SK-N-SH (cell line): Measurements from ENCODE around the gene AKR1C2. TPM values are rescaled to one million over a fixed set of nuclear protein-coding genes. Genes with fewer than 3 reads are reported as not detected.
"Not testable (repeated sequence)": the region's sequence is repeated elsewhere in the genome, so short reads cannot be mapped to it uniquely, and the experiment has no call there.

Experiments used
- CTCF ChIA-PET: fragments of 300-600, 350-600 bp; formaldehyde crosslinking; extraction: SDS; loops from one replicate; lab custom pipeline; 2021; lab: Yijun Ruan, JAX
- POLR2A ChIA-PET: fragments of 350-600 bp; sonication (Branson Sonifier 250); formaldehyde crosslinking; extraction: SDS; loops from one replicate; lab custom pipeline; 2020; ENCODE audit warnings: antibody characterized with exemption, inconsistent platforms; lab: Yijun Ruan, JAX
- DNase-seq: peaks from one replicate; pipeline ENCODE4 v3.0.0; 2012
- H2AFZ ChIP-seq: fragments of 200-600 bp; sonication (generic); 2 replicates; pipeline ENCODE4 v1.8.1; 2016; ENCODE audit warnings: antibody characterized with exemption, mild to moderate bottlenecking, low read depth
- H3F3A ChIP-seq: fragments of 200-600 bp; sonication (generic); replicated peaks from 2 replicates; pipeline ENCODE3; 2016; ENCODE audit warnings: antibody characterized with exemption, mild to moderate bottlenecking; ENCODE audit not compliant: insufficient read depth
- H3K27ac ChIP-seq, 2 experiments: fragments of 200-500 bp in 1 of 2; fragments of 200-600 bp in 1 of 2; sonication (Bioruptor generic) in 1 of 2; sonication (generic), shearing (Covaris generic) in 1 of 2; 2 replicates each; pipeline versions ENCODE4 v1.5.1 to v1.6.1; 2014 to 2016; ENCODE audit warnings: low read depth in 2 of 2, inconsistent platforms in 1 of 2, low read length in 1 of 2, mild to moderate bottlenecking in 1 of 2, mixed read lengths in 1 of 2
- H3K27me3 ChIP-seq: fragments of 200-600 bp; sonication (generic), shearing (Covaris generic); 2 replicates; pipeline ENCODE4 v1.6.1; 2016; ENCODE audit warnings: mixed run types; ENCODE audit not compliant: insufficient read depth
- H3K36me3 ChIP-seq, 2 experiments: fragments of 200-500 bp in 1 of 2; fragments of 200-600 bp in 1 of 2; sonication (Bioruptor generic) in 1 of 2; sonication (generic) in 1 of 2; replicated peaks in 1 of 2; 2 replicates each; pipeline versions ENCODE3 to v1.5.1; 2014 to 2016; ENCODE audit warnings: low read length in 1 of 2, mild to moderate bottlenecking in 1 of 2; ENCODE audit not compliant: insufficient read depth in 2 of 2, control insufficient read depth in 1 of 2
- H3K4me1 ChIP-seq, 2 experiments: fragments of 200-500 bp in 1 of 2; fragments of 200-600 bp in 1 of 2; sonication (Bioruptor generic) in 1 of 2; sonication (generic), shearing (Covaris generic) in 1 of 2; 2 replicates each; pipeline versions ENCODE4 v1.5.1 to v1.6.1; 2014 to 2016; ENCODE audit warnings: low read depth in 1 of 2, low read length in 1 of 2, mixed run types in 1 of 2; ENCODE audit not compliant: insufficient read depth in 2 of 2, control insufficient read depth in 1 of 2
- H3K4me2 ChIP-seq: fragments of 200-600 bp; sonication (generic), shearing (Covaris generic); 2 replicates; pipeline ENCODE4 v1.6.1; 2017; ENCODE audit warnings: mixed run types
- H3K4me3 ChIP-seq, 2 experiments: fragments of 200-500 bp in 1 of 2; fragments of 200-600 bp in 1 of 2; sonication (Bioruptor generic) in 1 of 2; sonication (generic), shearing (Covaris generic) in 1 of 2; 2 replicates each; pipeline versions ENCODE4 v1.5.1 to v1.8.1; 2014 to 2016; ENCODE audit warnings: low read depth in 2 of 2, inconsistent platforms in 1 of 2, low read length in 1 of 2, mild to moderate bottlenecking in 1 of 2, mixed read lengths in 1 of 2, moderate library complexity in 1 of 2
- H3K79me2 ChIP-seq: fragments of 200-600 bp; sonication (generic); 2 replicates; pipeline ENCODE4 v1.8.1; 2017; ENCODE audit warnings: mild to moderate bottlenecking; ENCODE audit not compliant: insufficient read depth
- H3K9ac ChIP-seq: fragments of 200-600 bp; sonication (generic); 2 replicates; pipeline ENCODE4 v1.6.1; 2017; ENCODE audit warnings: mixed run types
- H3K9me2 ChIP-seq: fragments of 200-600 bp; sonication (generic); 2 replicates; pipeline ENCODE4 v1.6.1; 2017; ENCODE audit warnings: mixed run types
- H3K9me3 ChIP-seq: fragments of 200-600 bp; sonication (generic); 2 replicates; pipeline ENCODE4 v1.6.1; 2017; ENCODE audit warnings: mixed run types, mild to moderate bottlenecking, moderate library complexity
- H4K20me1 ChIP-seq: fragments of 200-600 bp; sonication (generic); 2 replicates; pipeline ENCODE4 v1.6.1; 2017; ENCODE audit warnings: mild to moderate bottlenecking, mixed run types; ENCODE audit not compliant: insufficient read depth
- FOXM1 ChIP-seq: IDR thresholded peaks from 2 replicates; pipeline ENCODE4 v1.4.0; 2012; ENCODE audit warnings: low read depth, mild to moderate bottlenecking
- WGBS: methylation state at CpG from one replicate; pipeline ENCODE4 v1.1.6; 2017; ENCODE audit warnings: low lambda C conversion rate; 5-methylcytosine and 5-hydroxymethylcytosine counted together
- polyA plus RNA-seq, 3 experiments: library from polyadenylated mRNA; depleted of rRNA; stranded (reverse); fragments of >200 nt; gene quantifications; 2 replicates each; pipeline ENCODE4 v1.2.3, GENCODE V29; 2012

The AKR1C2 gene
- polyA plus RNA-seq, 1 of the 3 experiments (the other 2 are of a cell fraction) = not detected

DNA sequence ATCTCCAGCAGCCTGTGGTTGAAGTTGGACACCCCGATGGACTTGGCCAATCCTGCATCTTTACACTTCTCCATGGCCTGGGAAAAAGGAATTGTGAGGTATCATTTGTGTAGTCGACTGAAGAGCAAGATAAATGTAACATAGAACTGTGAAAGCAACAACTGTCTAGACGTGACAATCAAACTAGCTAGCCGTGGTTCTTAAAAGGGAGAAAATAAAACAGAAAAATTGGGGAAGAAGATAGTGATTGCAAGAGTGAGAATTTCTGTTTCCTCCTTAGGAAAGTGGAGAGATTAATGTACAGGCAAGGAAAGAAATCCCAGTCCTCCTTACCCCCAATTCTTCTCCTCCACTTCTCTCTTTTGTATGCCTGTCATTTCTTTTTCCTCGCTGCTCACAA lies 5.0 kb downstream of the AKR1C2 start:
- DNase-seq = no peak
- no peaks in the 10 kb centered on the region for H3K9me2 ChIP-seq
- no peak overlapping the region for H3K9ac ChIP-seq
- no peaks in the 10 kb centered on the region for H3K79me2 ChIP-seq
- no peak overlapping the region for H3K27ac ChIP-seq
- H3K4me2 ChIP-seq = no peak overlapping the region
- no peaks in the 10 kb centered on the region for H4K20me1 ChIP-seq
- ChIA-PET POLR2A (no interaction called here), CTCF (no interaction called here)
- H3K9me3 ChIP-seq = no peaks in the 10 kb centered on the region
- TF ChIP-seq FOXM1 = no peak
- TF ChIP-seq, all 33 proteins: peak for 0
- Histone ChIP-seq H3K4me3 (no peak overlapping the region), H3K27me3 (no peaks in the 10 kb centered on the region), H2AFZ (no peak overlapping the region), H3F3A (no peaks in the 10 kb centered on the region), H3K36me3 (no peaks in the 10 kb centered on the region), H3K4me1 (no peaks in the 10 kb centered on the region)
- 19% methylated on average over 5 of the region's 5 CpGs for whole genome bisulfite sequencing

DNA sequence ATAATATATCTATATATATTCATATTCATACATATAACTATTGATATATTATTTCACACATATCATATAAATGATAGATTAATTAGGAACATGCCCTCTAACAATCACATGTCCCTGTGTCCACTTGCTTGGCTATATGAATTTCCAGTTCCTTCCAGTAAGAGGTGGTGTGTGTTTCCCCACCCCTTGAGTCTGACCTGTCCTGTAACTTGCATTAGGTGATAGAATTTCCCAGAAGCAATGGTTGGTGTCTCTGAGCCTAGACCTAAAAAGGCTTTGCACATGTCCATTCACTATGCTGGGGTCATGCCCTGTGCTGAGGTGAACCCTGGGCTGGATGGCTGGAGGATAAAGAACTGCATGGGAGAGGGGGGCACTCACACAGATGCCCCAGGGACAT lies 9.4 kb downstream of the AKR1C2 start:
- H3K9ac ChIP-seq, H3K36me3 ChIP-seq, H3K9me3 ChIP-seq, H3K79me2 ChIP-seq, DNase-seq, H2AFZ ChIP-seq, H3K4me1 ChIP-seq, H3K27me3 ChIP-seq, H4K20me1 ChIP-seq, CTCF ChIA-PET, H3K9me2 ChIP-seq, H3K4me3 ChIP-seq, H3K27ac ChIP-seq, POLR2A ChIA-PET, H3K4me2 ChIP-seq, H3F3A ChIP-seq: not testable (repeated sequence)

DNA sequence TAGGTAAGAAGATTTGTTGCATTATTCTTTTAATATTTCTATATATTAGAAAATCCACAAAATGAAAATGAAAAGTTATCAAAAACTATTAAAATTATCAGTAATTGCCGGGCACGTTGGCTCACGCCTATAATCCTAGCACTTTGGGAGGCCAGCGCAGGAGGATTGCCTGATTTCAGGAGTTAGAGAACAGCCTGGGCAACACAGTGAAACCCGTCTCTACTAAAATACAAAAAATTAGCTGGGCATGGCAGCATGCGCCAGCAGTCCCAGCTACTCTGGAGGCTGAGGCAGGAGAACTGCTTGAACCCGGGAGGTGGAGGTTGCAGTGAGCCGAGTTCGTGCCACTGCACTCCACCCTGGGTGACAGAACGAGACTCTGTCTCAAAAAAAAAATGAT lies 11.1 kb downstream of the AKR1C2 start:
- CTCF ChIA-PET = not testable (repeated sequence)
- 50% methylated on average over 10 of the region's 10 CpGs for WGBS

DNA sequence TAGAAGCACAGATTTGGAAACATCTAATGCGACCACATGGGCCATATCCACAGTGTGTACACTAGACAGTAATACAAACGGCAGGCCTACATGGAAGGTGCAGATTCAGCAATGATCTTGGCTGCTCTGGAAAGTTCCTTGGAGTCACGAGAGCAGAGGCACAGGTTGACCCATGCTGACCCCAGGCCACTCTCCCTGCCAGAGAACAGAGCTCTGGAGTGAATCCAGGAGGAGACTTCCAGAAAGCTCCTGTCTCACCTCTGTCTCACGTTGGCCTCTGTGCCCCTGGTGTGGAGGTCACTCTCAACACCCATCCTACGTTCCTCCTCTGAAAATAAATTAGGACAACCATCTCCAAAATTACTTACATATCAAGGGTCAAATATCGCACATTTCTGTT lies 12.2 kb downstream of the AKR1C2 start:
- H3K9me2 ChIP-seq, H3K4me1 ChIP-seq, H3K27me3 ChIP-seq, H3F3A ChIP-seq, H4K20me1 ChIP-seq, H3K4me3 ChIP-seq, POLR2A ChIA-PET, H2AFZ ChIP-seq, H3K27ac ChIP-seq, H3K4me2 ChIP-seq, DNase-seq, H3K36me3 ChIP-seq, CTCF ChIA-PET, H3K79me2 ChIP-seq, H3K9me3 ChIP-seq, H3K9ac ChIP-seq: not testable (repeated sequence)
- 32% methylated on average over 2 of the region's 6 CpGs for WGBS

More for the DNA sequence above, 11.1 kb downstream of the AKR1C2 start:
- H3F3A ChIP-seq, H3K36me3 ChIP-seq, H3K4me3 ChIP-seq, POLR2A ChIA-PET, H3K27ac ChIP-seq, H3K79me2 ChIP-seq, H3K27me3 ChIP-seq, H3K9me3 ChIP-seq, H3K4me1 ChIP-seq, H2AFZ ChIP-seq, H4K20me1 ChIP-seq, H3K9ac ChIP-seq, H3K9me2 ChIP-seq, H3K4me2 ChIP-seq, DNase-seq: not testable (repeated sequence)
